Measurements from ENCODE around the gene ZNHIT6.
"Not testable (repeated sequence)": the region's sequence is repeated elsewhere in the genome, so short reads cannot be mapped to it uniquely, and the experiment has no call there.

Gene ZNHIT6

DNA sequence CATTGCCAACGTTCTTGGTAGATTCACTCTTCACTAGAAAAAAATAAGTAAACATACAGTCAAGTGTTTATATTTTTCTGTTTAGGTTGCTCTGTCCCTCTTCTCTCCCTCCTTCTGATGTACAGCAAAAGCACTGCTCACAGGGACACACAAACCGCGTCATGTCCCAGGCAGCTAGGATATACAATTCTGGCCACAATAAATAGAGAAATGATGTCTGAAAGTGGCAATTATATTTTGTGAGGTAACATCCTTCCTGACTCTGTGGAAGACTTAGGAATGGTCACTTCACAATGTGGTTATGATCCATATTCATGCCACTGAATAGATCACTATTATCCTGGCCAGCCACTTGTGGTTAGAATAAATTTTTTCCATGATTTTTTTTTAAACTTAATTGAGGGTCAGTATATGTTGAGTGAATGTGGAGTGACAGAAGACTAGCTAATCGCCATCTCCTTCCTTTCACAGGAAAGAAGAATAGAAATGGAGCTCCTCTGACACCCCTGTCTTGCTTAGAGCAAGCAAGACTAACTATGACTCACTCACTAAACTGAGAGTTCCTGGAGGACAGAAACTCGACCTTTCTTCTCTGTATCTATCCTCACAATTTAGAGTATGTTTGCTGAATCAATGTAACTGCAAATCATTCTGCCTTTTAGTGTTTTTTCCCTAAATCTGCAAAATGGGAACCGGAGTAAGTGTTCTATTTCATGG is 54.0 kb downstream of the ZNHIT6 start:
- Mint-ChIP-seq H3K9me3 (peaks cover 8% of the 10 kb centered on the region), H3K36me3 (ENCODE audit: low read depth) (peaks cover 85% of the 10 kb centered on the region), H3K27me3 (no peaks in the 10 kb centered on the region), H3K4me3 (no peak overlapping the region), H3K27ac (no peak overlapping the region), H3K4me1 (ENCODE audit: low read depth) (peaks cover 3% of the 10 kb centered on the region)
- no peak for DNase-seq

DNA sequence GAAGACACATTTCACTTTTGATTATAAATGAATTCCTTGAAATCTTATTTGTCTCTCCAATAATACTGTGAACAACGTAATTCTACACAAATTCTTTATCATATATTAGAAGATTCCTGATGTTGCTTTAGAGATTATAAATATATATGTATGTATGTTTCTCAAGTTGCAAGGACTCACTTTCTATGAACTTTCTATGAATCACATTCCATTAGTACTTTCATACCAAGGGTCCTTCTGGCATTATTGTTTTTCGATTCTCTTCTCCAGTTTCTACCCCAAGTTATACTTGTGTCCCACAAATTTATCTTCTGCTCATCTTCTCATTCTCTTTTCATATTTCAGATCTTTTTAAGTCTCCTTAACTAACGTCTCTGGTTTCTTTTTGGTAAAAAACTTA is 55.9 kb downstream of the ZNHIT6 start:
- H3K4me1 Mint-ChIP-seq (ENCODE audit: low read depth): peaks cover 3% of the 10 kb centered on the region
- H3K36me3 Mint-ChIP-seq (ENCODE audit: low read depth): peaks cover 96% of the 10 kb centered on the region
- no peak overlapping the region for H3K27ac Mint-ChIP-seq
- H3K4me3 Mint-ChIP-seq: no peak overlapping the region
- DNase-seq: no peak
- H3K9me3 Mint-ChIP-seq: peaks cover 15% of the 10 kb centered on the region
- H3K27me3 Mint-ChIP-seq: no peaks in the 10 kb centered on the region

DNA sequence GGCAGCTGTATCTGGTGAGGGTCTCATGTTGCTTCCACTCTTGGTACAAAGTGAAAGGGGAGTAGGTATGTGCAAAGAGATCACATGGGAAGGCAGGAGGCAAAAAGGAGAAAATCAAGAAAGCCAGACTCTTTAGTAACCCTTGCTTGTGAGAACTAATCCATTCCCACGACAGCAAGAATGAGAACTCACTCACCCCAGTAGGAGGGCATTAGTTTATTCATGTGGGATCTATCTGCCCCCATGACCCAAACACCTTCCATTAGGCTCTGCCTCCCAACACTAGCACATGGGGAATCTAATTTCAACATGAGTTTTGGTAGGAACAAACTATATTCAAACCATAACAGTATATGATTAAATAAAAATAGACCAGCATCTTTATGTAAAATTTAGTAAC is 57.6 kb downstream of the ZNHIT6 start:
- H3K36me3 Mint-ChIP-seq (ENCODE audit: low read depth): peaks cover 83% of the 10 kb centered on the region
- H3K27ac Mint-ChIP-seq: no peak overlapping the region
- no peak for DNase-seq
- H3K9me3 Mint-ChIP-seq: peaks cover 15% of the 10 kb centered on the region
- H3K4me1 Mint-ChIP-seq (ENCODE audit: low read depth): peaks cover 3% of the 10 kb centered on the region
- no peak overlapping the region for H3K4me3 Mint-ChIP-seq
- no peaks in the 10 kb centered on the region for H3K27me3 Mint-ChIP-seq

DNA sequence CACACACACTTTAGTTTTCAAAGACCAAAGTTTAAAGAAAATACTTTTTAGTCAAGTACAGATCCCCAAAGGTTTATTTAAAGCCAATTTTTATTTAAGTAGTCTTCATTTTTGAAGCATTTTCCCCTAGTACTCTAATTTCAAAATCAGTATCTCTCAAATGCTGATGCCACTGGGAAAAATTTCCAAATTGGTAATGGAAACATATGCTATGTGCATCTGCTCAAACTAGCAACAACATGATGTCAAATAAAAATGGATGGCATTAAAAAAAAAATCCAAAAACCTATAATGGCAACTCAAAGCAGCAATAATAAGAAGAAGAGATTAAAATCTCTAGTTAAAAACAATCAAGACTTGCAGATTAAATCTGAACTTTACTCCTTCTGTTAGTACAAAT is 58.6 kb downstream of the ZNHIT6 start:
- DNase-seq: no peak
- Mint-ChIP-seq H3K27ac (no peak overlapping the region), H3K4me3 (no peak overlapping the region), H3K36me3 (ENCODE audit: low read depth) (peaks cover 77% of the 10 kb centered on the region), H3K4me1 (ENCODE audit: low read depth) (peaks cover 1% of the 10 kb centered on the region), H3K27me3 (no peaks in the 10 kb centered on the region), H3K9me3 (peaks cover 16% of the 10 kb centered on the region)

DNA sequence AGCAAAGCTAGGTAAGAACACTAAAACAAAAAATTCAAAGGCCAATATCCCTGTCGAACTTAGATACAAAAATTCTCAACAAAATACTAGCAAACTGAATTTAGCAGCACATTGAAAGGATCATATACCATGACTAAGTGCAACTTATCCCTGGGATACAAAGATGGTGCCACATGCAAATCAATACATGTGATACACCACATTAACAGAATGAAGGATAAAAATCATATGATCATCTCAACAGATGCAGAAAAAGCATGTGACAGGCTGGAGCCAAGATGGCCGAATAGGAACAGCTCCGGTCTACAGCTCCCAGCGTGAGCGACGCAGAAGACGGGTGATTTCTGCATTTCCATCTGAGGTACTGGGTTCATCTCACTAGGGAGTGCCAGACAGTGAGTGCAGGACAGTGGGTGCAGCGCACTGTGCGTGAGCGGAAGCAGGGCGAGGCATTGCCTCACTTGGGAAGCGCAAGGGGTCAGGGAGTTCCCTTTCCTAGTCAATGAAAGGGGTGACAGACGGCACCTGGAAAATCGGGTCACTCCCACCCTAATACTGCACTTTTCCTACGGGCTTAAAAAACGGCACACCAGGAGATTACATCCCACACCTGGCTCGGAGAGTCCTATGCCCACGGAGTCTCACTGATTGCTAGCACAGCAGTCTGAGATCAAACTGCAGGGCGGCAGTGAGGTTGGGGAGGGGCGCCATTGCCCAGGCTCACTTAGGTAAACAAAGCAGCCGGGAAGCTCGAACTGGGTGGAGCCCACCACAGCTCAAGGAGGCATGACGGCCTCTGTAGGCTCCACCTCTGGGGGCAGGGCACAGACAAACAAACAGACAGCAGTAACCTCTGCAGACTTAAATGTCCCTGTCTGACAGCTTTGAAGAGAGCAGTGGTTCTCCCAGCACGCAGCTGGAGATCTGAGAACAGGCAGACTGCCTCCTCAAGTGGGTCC is 66.4 kb downstream of the ZNHIT6 start:
- Mint-ChIP-seq H3K9me3 (peaks cover 37% of the 10 kb centered on the region), H3K36me3 (ENCODE audit: low read depth) (peaks cover 67% of the 10 kb centered on the region)
- not testable (repeated sequence) for H3K4me3 Mint-ChIP-seq; H3K4me1 Mint-ChIP-seq (ENCODE audit: low read depth); DNase-seq; H3K27ac Mint-ChIP-seq; H3K27me3 Mint-ChIP-seq

DNA sequence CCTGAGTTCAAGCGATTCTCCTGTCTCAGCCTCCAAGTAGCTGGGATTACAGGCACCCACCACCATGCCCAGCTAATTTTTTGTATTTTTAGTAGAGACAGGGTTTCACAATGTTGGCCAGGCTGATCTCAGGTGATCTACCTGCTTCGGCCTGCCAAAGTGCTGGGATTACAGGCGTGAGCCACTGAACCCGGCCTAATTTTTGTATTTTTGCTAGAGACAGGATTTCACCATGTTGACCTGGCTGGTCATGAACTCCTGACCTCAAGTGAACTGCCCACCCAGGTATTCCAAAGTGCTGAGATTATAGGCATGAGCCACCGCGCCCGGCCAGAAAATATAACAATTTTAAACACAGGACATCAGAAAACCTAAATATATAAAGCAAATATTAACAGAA is 68.3 kb downstream of the ZNHIT6 start:
- not testable (repeated sequence) for H3K4me3 Mint-ChIP-seq; DNase-seq; H3K27me3 Mint-ChIP-seq; H3K27ac Mint-ChIP-seq; H3K4me1 Mint-ChIP-seq (ENCODE audit: low read depth)
- Mint-ChIP-seq H3K9me3 (peaks cover 44% of the 10 kb centered on the region), H3K36me3 (ENCODE audit: low read depth) (peaks cover 83% of the 10 kb centered on the region)

DNA sequence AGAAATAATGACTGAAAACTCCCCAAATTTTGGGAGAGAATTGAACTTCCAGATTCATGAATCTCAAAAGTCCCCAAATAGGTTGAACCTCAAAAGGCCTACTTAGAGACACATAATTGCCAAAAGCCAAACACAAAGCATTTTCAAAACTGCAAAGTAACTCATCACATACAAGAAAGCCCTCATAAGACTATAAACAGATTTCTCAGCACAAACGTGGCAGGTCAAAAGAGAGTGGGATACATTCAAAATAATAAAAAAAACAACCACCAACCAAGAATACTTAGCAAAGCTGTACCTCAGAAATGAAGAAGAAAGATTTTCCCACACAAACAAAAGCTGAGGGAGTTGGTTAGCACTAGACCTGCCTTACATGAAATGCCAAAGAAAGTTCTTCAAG is 69.8 kb downstream of the ZNHIT6 start:
- Mint-ChIP-seq H3K27me3 (no peaks in the 10 kb centered on the region), H3K36me3 (ENCODE audit: low read depth) (peaks cover 86% of the 10 kb centered on the region)

DNA sequence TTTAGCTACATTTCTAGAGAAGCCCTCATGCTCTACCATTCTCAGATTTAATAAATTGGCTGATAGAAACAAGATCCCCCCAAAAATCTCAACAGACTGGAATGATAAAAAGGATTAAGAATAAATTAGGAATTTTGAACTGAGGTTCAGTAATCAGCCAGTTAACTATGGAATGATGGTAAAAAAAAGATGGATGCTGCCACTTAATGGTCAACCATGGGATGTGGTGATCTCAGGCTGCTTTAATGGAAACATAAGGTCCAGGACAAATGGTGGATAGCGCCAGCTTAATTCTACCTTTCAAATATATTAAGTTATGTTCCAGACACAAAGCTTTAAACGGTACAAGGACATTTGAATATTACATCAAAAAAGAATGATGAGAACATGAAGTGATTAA is 77.7 kb downstream of the ZNHIT6 start:
- Mint-ChIP-seq H3K27me3 (no peaks in the 10 kb centered on the region), H3K4me3 (no peak overlapping the region), H3K27ac (no peak overlapping the region), H3K9me3 (peaks cover 8% of the 10 kb centered on the region), H3K36me3 (ENCODE audit: low read depth) (peaks cover 69% of the 10 kb centered on the region), H3K4me1 (ENCODE audit: low read depth) (no peaks in the 10 kb centered on the region)
- DNase-seq: no peak

More for the DNA sequence above, 69.8 kb downstream of the ZNHIT6 start:
- peaks cover 40% of the 10 kb centered on the region for H3K9me3 Mint-ChIP-seq
- H3K4me1 Mint-ChIP-seq (ENCODE audit: low read depth): no peaks in the 10 kb centered on the region
- no peak overlapping the region for H3K4me3 Mint-ChIP-seq
- DNase-seq: no peak
- no peak overlapping the region for H3K27ac Mint-ChIP-seq

DNA sequence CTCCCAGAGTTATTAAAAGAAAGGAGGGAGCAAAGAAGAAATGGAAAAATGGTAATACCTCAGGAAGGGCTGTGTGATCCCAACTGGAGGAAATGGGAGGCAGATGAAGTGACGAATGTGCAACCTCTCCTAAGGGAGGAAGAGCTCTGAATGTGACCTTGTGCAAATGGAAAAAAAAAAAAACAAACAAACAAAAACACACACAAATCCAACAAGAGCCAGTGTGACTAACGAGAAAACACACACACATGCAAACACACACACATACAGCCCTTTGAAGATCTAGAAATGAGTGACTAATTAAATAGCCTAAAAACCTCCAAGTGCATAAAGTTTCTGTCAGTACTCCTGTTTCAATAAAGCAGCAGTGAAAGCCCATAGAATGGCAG is 78.7 kb downstream of the ZNHIT6 start:
- no peaks in the 10 kb centered on the region for H3K27me3 Mint-ChIP-seq
- no peak overlapping the region for H3K4me3 Mint-ChIP-seq
- no peak overlapping the region for H3K27ac Mint-ChIP-seq
- no peaks in the 10 kb centered on the region for H3K4me1 Mint-ChIP-seq (ENCODE audit: low read depth)
- H3K36me3 Mint-ChIP-seq (ENCODE audit: low read depth): peaks cover 67% of the 10 kb centered on the region
- H3K9me3 Mint-ChIP-seq: peaks cover 10% of the 10 kb centered on the region
- no peak for DNase-seq

DNA sequence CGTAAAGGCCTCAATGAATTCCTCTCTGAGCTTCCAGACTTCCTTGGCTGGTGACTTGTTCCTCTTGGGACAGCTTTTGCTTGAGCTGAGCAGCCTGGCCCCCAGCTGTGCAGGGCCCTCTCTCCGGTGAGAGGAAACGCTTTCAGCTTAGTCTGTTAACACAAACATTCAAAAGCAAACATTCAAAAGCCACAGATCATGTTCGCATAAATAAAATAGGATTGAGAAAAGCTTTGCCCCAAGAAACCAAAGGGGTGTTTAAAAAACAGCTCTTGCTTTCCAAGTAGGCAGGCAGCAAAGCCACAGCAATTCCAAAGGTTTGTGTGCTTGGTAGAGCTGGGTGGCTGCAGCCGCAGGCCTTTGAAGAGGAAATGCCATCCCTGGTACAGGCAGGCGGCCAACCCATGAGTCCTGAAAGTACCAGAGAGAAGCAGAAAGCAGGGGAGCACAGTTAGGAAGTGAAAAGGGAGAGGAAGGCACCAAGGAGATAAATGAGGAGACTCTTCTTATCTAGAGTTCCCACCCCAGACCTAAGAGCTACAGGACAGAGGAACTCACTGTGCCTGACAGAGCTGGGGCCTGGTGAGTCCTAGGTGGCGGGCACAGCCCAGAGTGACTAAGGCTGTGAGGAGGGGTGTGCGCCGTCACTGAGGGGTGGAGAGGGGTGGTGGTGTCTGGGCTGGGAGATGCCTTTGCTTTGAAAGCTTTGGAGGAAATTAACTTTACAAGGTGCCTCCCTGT is 79.3 kb downstream of the ZNHIT6 start:
- DNase-seq: no peak

DNA sequence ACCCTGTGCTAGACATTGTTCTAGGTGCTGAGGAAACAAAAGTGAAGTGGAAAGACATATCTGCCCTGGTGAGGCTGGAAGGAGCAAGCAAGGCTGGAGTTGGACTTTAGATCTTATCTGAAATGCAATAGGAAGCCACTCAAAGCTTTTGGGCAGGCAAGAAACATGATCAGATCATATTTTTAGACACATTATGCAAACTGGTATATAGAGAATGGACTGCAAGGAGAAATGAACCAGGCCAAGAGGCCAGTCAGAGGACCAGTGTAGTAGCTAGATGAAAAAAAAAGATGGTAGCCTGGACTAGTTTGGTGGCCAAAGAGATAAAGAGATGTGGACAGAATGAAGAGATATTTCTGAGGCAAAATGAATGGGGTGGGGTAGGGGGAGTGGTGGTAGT is 81.4 kb downstream of the ZNHIT6 start:
- peaks cover 22% of the 10 kb centered on the region for H3K9me3 Mint-ChIP-seq
- peaks cover 2% of the 10 kb centered on the region for H3K4me1 Mint-ChIP-seq (ENCODE audit: low read depth)
- H3K4me3 Mint-ChIP-seq: no peak overlapping the region
- no peak overlapping the region for H3K27ac Mint-ChIP-seq
- no peak for DNase-seq
- peaks cover 82% of the 10 kb centered on the region for H3K36me3 Mint-ChIP-seq (ENCODE audit: low read depth)
- H3K27me3 Mint-ChIP-seq: no peaks in the 10 kb centered on the region

More for the DNA sequence above, 79.3 kb downstream of the ZNHIT6 start:
- Mint-ChIP-seq H3K9me3 (peaks cover 14% of the 10 kb centered on the region), H3K4me1 (ENCODE audit: low read depth) (no peaks in the 10 kb centered on the region), H3K36me3 (ENCODE audit: low read depth) (peaks cover 68% of the 10 kb centered on the region), H3K27ac (no peak overlapping the region), H3K4me3 (no peak overlapping the region), H3K27me3 (no peaks in the 10 kb centered on the region)

DNA sequence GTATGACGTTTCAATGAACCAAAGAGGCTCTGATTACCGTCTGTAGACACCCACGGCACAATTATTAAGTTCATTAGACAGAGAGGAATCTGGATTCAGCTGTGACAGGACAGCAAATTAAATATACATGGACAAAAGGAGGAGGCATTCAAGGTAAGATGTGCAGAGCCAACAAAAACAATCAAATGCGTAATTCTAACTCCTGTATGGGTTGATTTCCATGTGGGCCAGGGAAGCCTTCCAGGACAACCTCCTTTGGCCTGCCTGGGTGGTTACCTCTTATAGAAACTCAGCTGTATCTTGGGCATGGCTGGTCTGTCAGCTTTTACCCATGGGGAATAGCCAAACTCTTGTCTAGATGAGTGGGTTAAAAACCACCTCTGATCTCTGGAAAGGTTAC is 83.9 kb downstream of the ZNHIT6 start:
- Mint-ChIP-seq H3K4me1 (ENCODE audit: low read depth) (peaks cover 2% of the 10 kb centered on the region), H3K4me3 (no peak overlapping the region), H3K27me3 (no peaks in the 10 kb centered on the region), H3K27ac (no peak overlapping the region), H3K36me3 (ENCODE audit: low read depth) (peaks cover 83% of the 10 kb centered on the region), H3K9me3 (peaks cover 33% of the 10 kb centered on the region)
- no peak for DNase-seq

DNA sequence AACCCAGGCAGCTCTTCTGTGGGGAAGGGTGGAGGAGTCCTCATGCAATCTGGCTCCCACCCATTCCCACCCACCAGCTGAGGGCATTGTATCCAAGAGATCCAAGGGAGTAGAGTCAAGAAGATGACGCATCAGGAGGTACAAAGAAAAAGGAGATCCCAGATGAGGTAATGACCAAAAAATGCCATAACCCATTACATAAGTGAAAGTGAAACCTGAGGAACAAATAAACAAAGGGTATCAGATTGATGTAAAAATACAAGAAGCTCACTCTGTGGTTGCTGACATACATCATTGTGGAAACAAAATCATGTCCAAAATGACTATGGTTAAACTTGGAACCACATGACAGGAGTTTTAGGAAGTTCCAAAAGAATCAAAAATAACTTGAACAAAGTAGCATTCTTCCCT is 85.2 kb downstream of the ZNHIT6 start:
- peaks cover 75% of the 10 kb centered on the region for H3K36me3 Mint-ChIP-seq (ENCODE audit: low read depth)
- peaks cover 34% of the 10 kb centered on the region for H3K9me3 Mint-ChIP-seq
- no peak for DNase-seq
- H3K4me3 Mint-ChIP-seq: no peak overlapping the region
- peaks cover 2% of the 10 kb centered on the region for H3K4me1 Mint-ChIP-seq (ENCODE audit: low read depth)
- H3K27ac Mint-ChIP-seq: no peak overlapping the region
- no peaks in the 10 kb centered on the region for H3K27me3 Mint-ChIP-seq

DNA sequence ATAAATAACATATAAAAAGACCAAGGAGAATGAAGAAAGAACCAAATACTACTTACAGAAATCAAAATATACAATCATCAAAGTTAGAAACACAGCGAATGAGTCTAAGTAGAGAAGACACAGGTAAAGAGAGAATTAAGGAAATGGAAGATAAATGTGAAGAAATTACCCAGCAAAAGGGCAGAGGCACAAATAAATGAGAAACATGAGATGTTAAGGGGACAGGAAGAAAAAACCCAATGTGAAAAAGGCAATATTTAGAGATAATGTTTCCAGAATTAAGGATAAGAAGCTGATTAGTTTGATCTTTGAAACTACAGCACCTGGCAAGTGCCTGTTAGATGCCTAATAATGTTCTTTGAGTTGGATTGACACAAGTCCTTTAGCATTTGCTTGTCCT is 86.8 kb downstream of the ZNHIT6 start:
- H3K27ac Mint-ChIP-seq: no peak overlapping the region
- no peak for DNase-seq
- H3K4me3 Mint-ChIP-seq: no peak overlapping the region
- peaks cover 2% of the 10 kb centered on the region for H3K4me1 Mint-ChIP-seq (ENCODE audit: low read depth)
- H3K9me3 Mint-ChIP-seq: peaks cover 29% of the 10 kb centered on the region
- no peaks in the 10 kb centered on the region for H3K27me3 Mint-ChIP-seq
- H3K36me3 Mint-ChIP-seq (ENCODE audit: low read depth): peaks cover 60% of the 10 kb centered on the region
